Thymus (tissue), 11 donors: ENCODE results near the gene KLC1. TPM values are rescaled to one million over a fixed set of nuclear protein-coding genes. Genes with fewer than 3 reads are reported as not detected.

Experiments
- DNase-seq, 9 donors: peaks; one replicate each; pipeline ENCODE4 v3.0.0-alpha.2; 2013; ENCODE audit warnings: low spot score in 9 of 9, low read depth in 6 of 9, missing footprints in 1 of 9
- H3K27ac ChIP-seq, 2 donors: one replicate each; pipeline ENCODE4 v1.5.1; 2013; ENCODE audit warnings: control low read depth in 1 of 2, low read depth in 1 of 2, low read length in 1 of 2, mild to moderate bottlenecking in 1 of 2, moderate library complexity in 1 of 2
- H3K27me3 ChIP-seq, 2 donors: one replicate each; pipeline ENCODE4 v1.5.1; 2013; ENCODE audit warnings: low read length in 1 of 2; ENCODE audit not compliant: control insufficient read depth in 2 of 2, insufficient read depth in 1 of 2
- H3K36me3 ChIP-seq, 2 donors: one replicate each; pipeline ENCODE4 v1.5.1; 2013; ENCODE audit warnings: low read length in 1 of 2, mild to moderate bottlenecking in 1 of 2, moderate library complexity in 1 of 2; ENCODE audit not compliant: control insufficient read depth in 2 of 2, insufficient read depth in 2 of 2
- H3K4me1 ChIP-seq, 2 donors: one replicate each; pipeline ENCODE4 v1.5.1; 2013; ENCODE audit warnings: low read length in 2 of 2; ENCODE audit not compliant: control insufficient read depth in 2 of 2, insufficient read depth in 2 of 2
- H3K4me3 ChIP-seq, 2 donors: one replicate each; pipeline ENCODE4 v1.5.1; 2013; ENCODE audit warnings: low read length in 2 of 2, control low read depth in 1 of 2, mild to moderate bottlenecking in 1 of 2
- H3K9me3 ChIP-seq, 2 donors: one replicate each; pipeline ENCODE4 v1.5.1; 2013; ENCODE audit warnings: low read length in 1 of 2, mild to moderate bottlenecking in 1 of 2; ENCODE audit not compliant: control insufficient read depth in 2 of 2, insufficient read depth in 1 of 2
- WGBS: extraction: QIAGEN DNeasy Blood & Tissue Kit; methylation state at CpG from one replicate; pipeline ENCODE4 v1.1.7; 2013; 5-methylcytosine and 5-hydroxymethylcytosine counted together
- polyA plus RNA-seq: library from polyadenylated mRNA; stranded (reverse); fragments of 200-250 nt; gene quantifications from one replicate; pipeline ENCODE4 v1.2.3, GENCODE V29; 2013
- total RNA-seq: library from RNA; stranded (reverse); fragments of 120-200 nt; gene quantifications from one replicate; pipeline ENCODE4 v1.2.4, GENCODE V29; 2013
- donor health status: healthy.

KLC1 gene
- total and polyA plus RNA-seq, 2 donors = 60.1 to 121 TPM

DNA sequence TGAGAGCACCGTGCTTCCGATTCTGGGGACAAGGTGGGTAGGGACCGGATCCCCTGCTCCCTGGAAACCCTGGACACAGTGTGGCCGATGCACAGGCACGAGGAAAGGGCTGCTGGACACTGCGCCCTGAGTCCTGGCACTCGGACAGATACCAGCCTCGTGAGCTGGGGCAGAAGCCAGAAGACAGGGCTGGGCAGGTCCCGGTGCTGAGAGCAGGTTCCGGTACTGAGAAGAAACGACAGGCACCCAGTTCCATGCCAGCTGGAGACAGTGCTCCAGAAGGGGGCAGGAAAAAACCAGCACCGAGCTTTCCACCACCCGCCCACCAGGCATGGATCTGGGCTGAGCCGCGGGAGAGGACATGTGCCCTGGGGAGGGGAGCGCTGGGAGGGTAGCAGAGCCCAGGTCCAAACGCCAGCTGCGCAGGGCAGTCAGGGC is 79.8 kb downstream of the KLC1 start:
- Histone ChIP-seq H3K9me3 (no peaks in the 10 kb centered on the region), H3K27me3 (no peaks in the 10 kb centered on the region), H3K4me1 (peaks cover 0 to 2% of the 10 kb centered on the region in 2 donors), H3K4me3 (no peak overlapping the region), H3K27ac (no peak overlapping the region), H3K36me3 (peaks cover 50 to 53% of the 10 kb centered on the region in 2 donors)
- 96% methylated on average over 18 of the region's 18 CpGs for whole genome bisulfite sequencing
- no peak for DNase-seq

DNA sequence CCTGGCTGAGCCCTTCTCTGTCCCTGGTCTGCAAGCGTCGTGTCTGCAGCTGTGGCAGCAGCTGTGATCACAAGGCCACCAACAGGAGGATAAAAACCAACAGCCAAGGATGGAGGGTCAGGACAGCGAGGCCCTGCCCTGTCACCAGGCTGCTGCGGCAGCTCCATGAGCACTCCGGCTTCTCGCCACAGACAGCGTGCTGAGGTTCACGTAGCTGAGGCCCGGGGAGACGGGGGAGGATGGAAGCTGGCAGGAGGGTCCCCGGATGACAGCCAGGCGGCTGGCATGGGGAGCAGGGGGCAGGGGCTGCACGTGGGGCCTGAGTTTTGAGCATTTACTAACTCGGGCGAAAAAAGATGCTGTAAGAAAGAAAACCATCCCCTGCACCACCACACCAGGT is 80.8 kb downstream of the KLC1 start:
- H3K4me1 ChIP-seq = peaks cover 3 to 12% of the 10 kb centered on the region in 2 donors
- WGBS = 97% methylated on average over 15 of the region's 15 CpGs
- H3K27ac ChIP-seq = no peak overlapping the region
- DNase-seq = no peak
- no peaks in the 10 kb centered on the region for H3K27me3 ChIP-seq
- H3K36me3 ChIP-seq = peaks cover 45 to 47% of the 10 kb centered on the region in 2 donors
- no peaks in the 10 kb centered on the region for H3K9me3 ChIP-seq
- no peak overlapping the region for H3K4me3 ChIP-seq

DNA sequence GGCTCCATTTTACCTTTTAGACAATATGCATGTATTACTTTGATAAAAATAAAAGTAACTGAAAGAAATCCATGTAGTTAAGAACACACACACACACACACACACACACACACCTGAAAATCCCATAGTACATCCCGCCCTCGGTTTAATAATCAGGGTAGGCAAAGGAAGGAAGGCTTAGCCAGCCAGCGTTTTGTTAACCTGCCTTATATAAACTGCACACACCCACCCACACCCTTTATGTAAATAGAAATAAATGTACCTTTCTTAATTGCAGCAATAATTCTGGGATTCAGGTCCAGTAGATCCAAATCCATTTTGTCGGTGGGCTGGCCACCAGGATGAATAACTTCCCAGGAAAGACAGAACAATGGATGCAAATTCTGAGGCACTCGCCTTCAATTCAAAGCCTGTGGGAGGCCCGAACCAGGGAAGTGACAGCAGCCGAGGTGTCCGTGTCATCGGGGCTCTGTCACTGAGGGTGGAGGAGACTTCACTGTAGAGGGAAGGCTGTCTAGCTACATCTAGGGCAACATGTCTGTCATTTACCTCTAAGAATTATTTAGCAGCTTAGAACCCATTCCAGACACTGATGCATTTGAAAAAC is 81.9 kb downstream of the KLC1 start:
- Histone ChIP-seq H3K27ac (no peak overlapping the region), H3K4me3 (no peak overlapping the region), H3K4me1 (peaks cover 3 to 13% of the 10 kb centered on the region in 2 donors), H3K27me3 (no peaks in the 10 kb centered on the region), H3K9me3 (no peaks in the 10 kb centered on the region), H3K36me3 (peaks cover 38% of the 10 kb centered on the region in 2 donors)
- no peak for DNase-seq
- WGBS = 95% methylated on average over 9 of the region's 9 CpGs

DNA sequence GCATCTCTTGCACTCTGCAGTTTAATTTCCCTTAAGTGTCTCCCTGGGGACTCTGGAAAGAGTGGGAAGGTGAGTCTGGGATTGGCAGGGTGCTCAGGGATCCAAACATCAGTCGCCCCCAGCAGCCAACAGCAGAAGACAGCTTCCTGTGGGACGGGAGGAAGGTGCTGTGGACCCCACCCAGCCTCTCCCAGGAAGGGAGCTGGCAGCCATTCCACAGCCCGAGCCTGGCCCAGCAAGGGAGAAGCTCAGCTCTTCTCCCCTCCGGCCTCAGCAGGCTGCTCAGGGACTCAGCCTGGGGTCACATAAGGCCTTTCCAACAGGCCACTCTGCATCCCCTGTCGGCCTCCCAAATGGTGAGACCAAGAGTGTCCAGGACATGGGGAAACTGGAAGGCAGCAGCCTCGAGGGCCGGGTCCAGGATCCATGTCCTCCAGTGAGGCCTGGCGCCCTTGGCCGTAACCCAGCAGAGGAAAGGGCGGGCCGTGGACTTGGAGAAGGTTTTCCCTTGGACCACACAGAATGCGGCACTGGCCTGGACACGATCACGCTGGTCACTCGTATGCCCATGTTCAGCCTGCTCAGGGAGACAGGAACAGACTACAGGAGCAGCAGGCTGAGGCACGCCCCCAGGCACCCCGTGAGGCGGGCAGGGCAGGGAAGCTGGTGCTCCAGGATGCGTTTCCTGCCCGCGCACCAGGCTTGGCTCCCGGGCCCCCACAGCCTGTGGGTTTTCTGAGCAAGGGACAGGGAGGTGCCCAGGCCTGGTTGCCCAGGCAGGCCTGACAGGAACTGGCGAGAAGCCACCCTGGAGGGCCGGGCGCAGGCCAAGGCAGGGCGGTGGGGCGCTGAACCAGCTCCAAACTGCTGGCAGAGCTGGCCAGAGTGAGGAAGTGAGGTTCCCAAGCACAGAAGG is 82.8 kb downstream of the KLC1 start:
- Histone ChIP-seq H3K4me3 (no peak overlapping the region), H3K9me3 (no peaks in the 10 kb centered on the region), H3K27ac (no peak overlapping the region), H3K4me1 (peaks cover 8 to 17% of the 10 kb centered on the region in 2 donors), H3K36me3 (peaks cover 30 to 32% of the 10 kb centered on the region in 2 donors), H3K27me3 (no peaks in the 10 kb centered on the region)
- no peak for DNase-seq
- 89% methylated on average over 27 of the region's 27 CpGs for WGBS

DNA sequence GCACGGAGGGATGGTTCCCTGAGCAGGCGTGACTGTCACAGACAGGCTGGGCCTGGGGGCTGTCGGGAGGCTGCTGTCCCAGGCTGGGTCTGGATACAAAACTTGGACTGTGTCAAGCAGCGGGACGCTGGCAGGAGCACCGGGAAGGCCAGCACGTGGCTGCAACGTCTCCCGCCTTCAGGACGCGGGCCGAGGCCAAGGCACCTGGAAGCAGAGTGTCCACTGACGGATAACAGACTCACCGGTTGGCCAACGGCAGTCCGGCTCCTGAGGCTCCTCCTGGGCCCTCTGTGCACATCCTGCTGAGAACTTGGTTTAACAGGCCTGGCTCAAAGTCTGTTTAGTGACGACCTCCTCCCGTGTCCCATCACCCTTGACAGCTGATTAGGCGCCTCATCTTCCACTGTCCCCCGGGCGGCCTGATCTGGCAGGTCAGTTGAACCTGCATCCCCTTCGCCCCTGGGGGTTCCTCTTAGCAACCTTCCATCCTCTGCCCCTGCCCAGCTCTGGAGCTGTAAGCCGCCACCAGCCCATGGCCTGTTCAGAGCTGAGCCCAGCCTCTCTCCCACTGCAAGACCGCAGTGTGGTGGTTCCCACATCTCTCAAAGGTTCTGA is 83.7 kb downstream of the KLC1 start:
- WGBS = 97% methylated on average over 24 of the region's 24 CpGs
- H3K9me3 ChIP-seq = no peaks in the 10 kb centered on the region
- no peak for DNase-seq
- H3K36me3 ChIP-seq = peaks cover 23 to 25% of the 10 kb centered on the region in 2 donors
- H3K4me1 ChIP-seq = peaks cover 17 to 27% of the 10 kb centered on the region in 2 donors
- no peak overlapping the region for H3K4me3 ChIP-seq
- H3K27me3 ChIP-seq = no peaks in the 10 kb centered on the region
- no peak overlapping the region for H3K27ac ChIP-seq

DNA sequence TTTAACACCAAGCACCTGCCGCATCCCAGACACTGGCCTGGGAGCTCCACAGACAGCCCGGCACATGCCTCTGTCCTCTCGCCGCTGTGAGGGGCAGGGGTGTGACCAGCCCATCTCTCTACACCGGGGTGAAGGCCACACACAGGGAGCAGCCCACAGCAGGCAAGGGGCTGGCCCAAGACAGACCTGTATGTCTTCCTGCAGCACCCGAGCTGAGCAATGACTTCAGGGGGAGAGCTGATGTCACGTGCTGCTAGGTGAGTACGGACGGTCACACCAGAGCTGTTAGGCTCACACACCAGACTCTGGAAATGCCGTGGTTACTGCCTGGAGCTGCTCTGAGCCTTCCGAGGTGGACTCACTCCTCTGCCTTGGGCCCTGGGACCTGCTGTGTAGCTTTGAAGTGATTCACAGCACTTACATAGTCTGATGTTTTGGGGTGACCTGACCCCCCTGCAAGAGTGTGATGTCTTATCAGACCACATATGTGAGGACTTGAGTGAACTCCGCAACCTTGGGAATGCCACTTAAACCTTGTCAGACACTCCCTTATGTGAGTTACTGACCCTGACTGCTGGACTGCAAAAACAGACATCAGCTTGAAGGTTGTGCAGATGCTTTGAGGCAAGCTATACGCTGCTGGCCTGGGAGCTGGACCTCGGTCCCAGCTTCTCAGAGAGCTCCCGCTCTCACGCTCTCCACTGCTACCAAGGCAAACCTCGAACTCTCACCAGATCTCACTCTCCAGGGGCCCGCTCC is 84.5 kb downstream of the KLC1 start:
- Histone ChIP-seq H3K27ac (no peak overlapping the region), H3K9me3 (no peaks in the 10 kb centered on the region), H3K4me3 (no peak overlapping the region), H3K27me3 (no peaks in the 10 kb centered on the region), H3K36me3 (peaks cover 15 to 19% of the 10 kb centered on the region in 2 donors), H3K4me1 (peaks cover 18 to 34% of the 10 kb centered on the region in 2 donors)
- no peak for DNase-seq
- 97% methylated on average over 18 of the region's 18 CpGs for WGBS

DNA sequence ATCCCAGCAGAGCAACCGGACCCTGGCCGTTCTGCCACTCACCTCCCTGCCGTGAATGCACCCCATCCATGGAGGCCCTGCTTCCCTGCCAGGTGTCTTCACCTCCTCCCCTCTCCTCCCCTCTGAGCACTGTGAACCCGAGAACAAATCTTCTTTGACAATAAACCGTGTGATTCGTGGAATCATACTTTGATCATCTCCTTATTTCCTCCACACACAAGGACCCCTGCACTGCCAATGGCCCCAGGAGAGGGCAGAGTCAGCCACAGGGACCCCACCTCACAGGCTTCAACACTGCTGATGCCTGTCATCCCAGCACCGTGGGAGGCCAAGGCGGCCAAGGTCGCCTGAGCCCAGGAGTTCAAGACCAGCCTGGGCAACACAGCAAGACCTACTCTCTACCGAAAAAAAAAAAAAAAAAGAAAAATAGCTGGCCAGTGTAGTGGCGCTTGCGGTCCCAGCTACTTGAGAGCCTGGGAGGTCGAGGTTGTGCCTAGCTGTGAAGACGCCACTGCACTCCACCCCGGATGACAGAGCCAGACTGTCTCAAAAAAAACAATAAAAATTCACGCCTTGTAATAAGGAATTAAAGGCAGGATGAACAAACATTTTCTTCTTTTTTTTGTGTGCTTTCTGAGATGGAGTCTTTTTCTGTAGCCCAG is 85.2 kb downstream of the KLC1 start:
- Histone ChIP-seq H3K27me3 (no peaks in the 10 kb centered on the region), H3K27ac (no peak overlapping the region), H3K9me3 (no peaks in the 10 kb centered on the region), H3K4me3 (peak overlapping the region; percentile 40 to 72), H3K36me3 (peaks cover 10 to 11% of the 10 kb centered on the region in 2 donors), H3K4me1 (peaks cover 21 to 41% of the 10 kb centered on the region in 2 donors)
- DNase-seq = no peak
- WGBS = 78% methylated on average over 16 of the region's 16 CpGs
